Smooth muscle cell (in vitro differentiated cells): Measurements from ENCODE around the gene AEBP1. TPM values are rescaled to one million over a fixed set of nuclear protein-coding genes. Genes with fewer than 3 reads are reported as not detected.

ENCODE experiments used
- DNase-seq: peaks from one replicate; lab custom pipeline; 2025; ENCODE audit not compliant: unreplicated experiment; lab: John Stamatoyannopoulos, UW
- H2AFZ ChIP-seq: fragments of 200-600 bp; sonication (generic); 2 replicates; pipeline ENCODE4 v1.6.0; 2016; ENCODE audit warnings: antibody characterized with exemption, low read depth, mild to moderate bottlenecking
- H3F3A ChIP-seq: fragments of 200-600 bp; sonication (generic); 2 replicates; pipeline ENCODE4 v1.6.0; 2017; ENCODE audit warnings: antibody characterized with exemption, low read depth
- H3K27ac ChIP-seq: fragments of 200-600 bp; sonication (generic); 2 replicates; pipeline ENCODE4 v1.5.1; 2016; ENCODE audit warnings: low read depth, mild to moderate bottlenecking
- H3K27me3 ChIP-seq: fragments of 200-600 bp; sonication (generic); 2 replicates; pipeline ENCODE4 v1.6.1; 2016; ENCODE audit warnings: low read depth, mild to moderate bottlenecking
- H3K36me3 ChIP-seq: fragments of 200-600 bp; sonication (generic); 2 replicates; pipeline ENCODE4 v1.5.1; 2016; ENCODE audit warnings: low read depth
- H3K4me1 ChIP-seq: fragments of 200-600 bp; sonication (generic); 2 replicates; pipeline ENCODE4 v1.5.1; 2016; ENCODE audit warnings: low read depth
- H3K4me2 ChIP-seq: fragments of 200-600 bp; sonication (generic); 2 replicates; pipeline ENCODE4 v1.6.0; 2016; ENCODE audit warnings: mild to moderate bottlenecking
- H3K4me3 ChIP-seq: fragments of 200-600 bp; sonication (generic); 2 replicates; pipeline ENCODE4 v1.5.1; 2016; ENCODE audit warnings: mild to moderate bottlenecking
- H3K79me2 ChIP-seq: fragments of 200-600 bp; sonication (generic); 2 replicates; pipeline ENCODE4 v1.6.0; 2016; ENCODE audit warnings: low read depth, mild to moderate bottlenecking
- H3K9ac ChIP-seq: fragments of 200-600 bp; sonication (generic); 2 replicates; pipeline ENCODE4 v1.6.0; 2016; ENCODE audit warnings: low read depth
- H3K9me3 ChIP-seq: fragments of 200-600 bp; sonication (generic); replicated peaks from 2 replicates; pipeline ENCODE4 v1.5.1; 2016; ENCODE audit warnings: low read depth
- H4K20me1 ChIP-seq: fragments of 200-600 bp; sonication (generic); 2 replicates; pipeline ENCODE4 v1.6.0; 2016; ENCODE audit warnings: low read depth
- WGBS: methylation state at CpG from one replicate; pipeline ENCODE4 v1.1.7; 2016; ENCODE audit warnings: low lambda C conversion rate; 5-methylcytosine and 5-hydroxymethylcytosine counted together
- polyA plus RNA-seq: library from polyadenylated mRNA; unstranded; fragments of >200 nt; fragmentation: Nextera tagmentation; extraction: Ambion mirVana; gene quantifications from 2 replicates; pipeline ENCODE4 v1.2.1, GENCODE V29; 2016
- total RNA-seq: library from RNA; depleted of rRNA; stranded (reverse); fragments of >200 nt; gene quantifications from 2 replicates; pipeline ENCODE4 v1.2.3, GENCODE V29; 2014
- TF ChIP-seq, protein P1 (sequence below): fragments of 200-600 bp; sonication (generic); IDR thresholded peaks from 2 replicates; pipeline ENCODE4 v1.5.1; 2017; ENCODE audit warnings: borderline replicate concordance, mild to moderate bottlenecking, antibody characterized with exemption; ENCODE audit not compliant: insufficient read depth, poor library complexity, severe bottlenecking

Gene AEBP1
- total and polyA plus RNA-seq, 2 experiments from 2014 or later: 39.7 to 163 TPM

- H3K4me1 ChIP-seq: peaks cover 9% of the 10 kb centered on the region
- no peak within 1 kb of the TSS for H3K4me3 ChIP-seq
- H4K20me1 ChIP-seq: no peaks in the 10 kb centered on the region
- no peak for DNase-seq
- H3K27me3 ChIP-seq: peaks cover 7% of the 10 kb centered on the region
- no peaks in the 10 kb centered on the region for H3K9me3 ChIP-seq
- H3K36me3 ChIP-seq: no peaks in the 10 kb centered on the region
- no peak within 1 kb of the TSS for H3K4me2 ChIP-seq
- H3K27ac ChIP-seq: no peak within 1 kb of the TSS
- no peaks in the 10 kb centered on the region for H3K79me2 ChIP-seq
- WGBS: 60% methylated on average over 6 of the region's 6 CpGs
- H3F3A ChIP-seq: no peaks in the 10 kb centered on the region
- H3K9ac ChIP-seq: no peak within 1 kb of the TSS
- TF ChIP-seq, protein P1, sequence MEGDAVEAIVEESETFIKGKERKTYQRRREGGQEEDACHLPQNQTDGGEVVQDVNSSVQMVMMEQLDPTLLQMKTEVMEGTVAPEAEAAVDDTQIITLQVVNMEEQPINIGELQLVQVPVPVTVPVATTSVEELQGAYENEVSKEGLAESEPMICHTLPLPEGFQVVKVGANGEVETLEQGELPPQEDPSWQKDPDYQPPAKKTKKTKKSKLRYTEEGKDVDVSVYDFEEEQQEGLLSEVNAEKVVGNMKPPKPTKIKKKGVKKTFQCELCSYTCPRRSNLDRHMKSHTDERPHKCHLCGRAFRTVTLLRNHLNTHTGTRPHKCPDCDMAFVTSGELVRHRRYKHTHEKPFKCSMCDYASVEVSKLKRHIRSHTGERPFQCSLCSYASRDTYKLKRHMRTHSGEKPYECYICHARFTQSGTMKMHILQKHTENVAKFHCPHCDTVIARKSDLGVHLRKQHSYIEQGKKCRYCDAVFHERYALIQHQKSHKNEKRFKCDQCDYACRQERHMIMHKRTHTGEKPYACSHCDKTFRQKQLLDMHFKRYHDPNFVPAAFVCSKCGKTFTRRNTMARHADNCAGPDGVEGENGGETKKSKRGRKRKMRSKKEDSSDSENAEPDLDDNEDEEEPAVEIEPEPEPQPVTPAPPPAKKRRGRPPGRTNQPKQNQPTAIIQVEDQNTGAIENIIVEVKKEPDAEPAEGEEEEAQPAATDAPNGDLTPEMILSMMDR: no peak
- no peak within 1 kb of the TSS for H2AFZ ChIP-seq
These were observed 37.2 kb downstream of the AEBP1 start, which contains the start of gene MYL7 for GRCh38 chr7:44141221-44141850. Gene MYL7 (minus strand): TSS chr7:44141332. CDS start chr7:44141305, 27 bp downstream.

DNA sequence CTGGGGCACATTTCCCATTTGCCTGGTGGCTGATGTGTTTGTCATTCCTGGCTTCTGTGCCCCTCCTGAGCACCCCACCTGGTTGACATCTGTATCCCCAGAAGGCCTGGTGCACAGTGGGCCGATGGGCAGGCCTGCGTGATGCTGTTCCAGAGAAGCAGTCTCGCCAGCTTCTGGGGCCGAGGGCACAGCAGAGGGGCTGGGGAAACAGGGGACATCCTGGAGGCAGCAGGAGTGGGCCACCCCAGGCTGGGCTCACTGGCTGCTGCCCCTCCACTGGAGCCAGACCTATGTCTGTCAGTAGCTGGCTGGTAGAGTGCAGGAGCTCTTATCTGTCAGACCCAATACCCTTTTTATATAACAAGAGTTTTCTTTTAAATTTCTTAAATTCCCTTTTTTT is 37.9 kb downstream of the AEBP1 start:
- Histone ChIP-seq H3K27ac (no peak overlapping the region), H3K4me3 (no peak overlapping the region), H3K36me3 (no peaks in the 10 kb centered on the region), H3K27me3 (peaks cover 7% of the 10 kb centered on the region), H3K9ac (no peak overlapping the region), H4K20me1 (no peaks in the 10 kb centered on the region), H3K4me1 (peaks cover 9% of the 10 kb centered on the region), H2AFZ (no peak overlapping the region), H3F3A (no peaks in the 10 kb centered on the region), H3K4me2 (no peak overlapping the region), H3K79me2 (no peaks in the 10 kb centered on the region), H3K9me3 (no peaks in the 10 kb centered on the region)
- WGBS: 100% methylated on average over 4 of the region's 4 CpGs
- TF ChIP-seq, protein P1: no peak
- DNase-seq: no peak

DNA sequence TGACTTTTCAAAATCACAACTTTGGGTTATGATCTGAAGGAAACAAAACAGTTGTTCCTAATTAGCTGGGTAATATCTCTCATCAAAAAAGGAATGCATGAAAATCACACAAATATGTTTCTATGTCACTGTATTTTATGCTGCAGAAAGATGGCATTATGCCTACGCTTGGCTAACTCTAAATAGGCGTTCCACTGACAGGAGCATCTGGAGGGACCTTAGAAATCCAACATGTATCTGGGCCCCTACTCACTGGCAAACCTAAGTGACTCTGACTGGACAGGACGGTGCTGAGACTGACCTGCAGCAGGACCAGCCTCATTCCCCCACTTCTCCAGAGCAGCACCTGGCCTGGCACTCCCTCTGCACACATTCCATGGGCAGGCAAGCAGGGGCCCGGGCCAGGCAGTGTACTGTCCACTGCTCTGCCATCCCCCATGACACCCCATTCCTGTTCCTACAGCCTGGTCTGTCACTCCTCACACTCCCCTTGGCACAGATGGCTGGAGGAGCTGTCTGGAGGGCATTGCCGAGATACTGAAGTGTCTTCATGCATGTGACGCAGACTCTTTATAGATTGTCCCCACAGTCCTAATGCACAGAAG is 39.6 kb downstream of the AEBP1 start:
- Histone ChIP-seq H2AFZ (no peak overlapping the region), H3K9me3 (no peaks in the 10 kb centered on the region), H3K4me2 (no peak overlapping the region), H4K20me1 (no peaks in the 10 kb centered on the region), H3F3A (no peaks in the 10 kb centered on the region), H3K4me1 (peaks cover 9% of the 10 kb centered on the region), H3K79me2 (no peaks in the 10 kb centered on the region), H3K4me3 (no peak overlapping the region), H3K36me3 (no peaks in the 10 kb centered on the region), H3K9ac (no peak overlapping the region), H3K27ac (no peak overlapping the region), H3K27me3 (peaks cover 7% of the 10 kb centered on the region)
- TF ChIP-seq, protein P1: no peak
- no peak for DNase-seq
- 92% methylated on average over 6 of the region's 6 CpGs for WGBS
